OCI-LY7 (cell line): Measurements from ENCODE around the gene CLSTN2. TPM values are rescaled to one million over a fixed set of nuclear protein-coding genes. Genes with fewer than 3 reads are reported as not detected.

Experiments used
- BruUV-seq: library from RNA; stranded (reverse); fragments of 400-500 nt; replicated peaks from 2 replicates; lab custom pipeline; 2021; lab: Mats Ljungman, UMichigan
- CTCF ChIA-PET: fragments of 300-600 bp; sonication (Branson Sonifier 250); formaldehyde crosslinking; loops from one replicate; lab custom pipeline; 2022; ENCODE audit warnings: antibody characterized with exemption; ENCODE audit not compliant: unreplicated experiment; lab: Charles Lee
- POLR2A ChIA-PET: fragments of 300-600 bp; sonication (Branson Sonifier 250); formaldehyde crosslinking; loops from one replicate; lab custom pipeline; 2022; ENCODE audit warnings: antibody characterized with exemption; lab: Charles Lee
- DNase-seq: peaks from one replicate; pipeline ENCODE4 v3.0.0-alpha.2; 2015; ENCODE audit warnings: low spot score
- H2AFZ ChIP-seq: fragments of 200-600 bp; sonication (generic), shearing (Covaris generic); 2 replicates; pipeline ENCODE4 v1.6.1; 2014; ENCODE audit warnings: mild to moderate bottlenecking, antibody characterized with exemption, low read length, moderate library complexity
- H3K27ac ChIP-seq: fragments of 200-600 bp; sonication (generic); 2 replicates; pipeline ENCODE4 v1.5.1; 2014; ENCODE audit warnings: mixed run types, low read depth, mild to moderate bottlenecking, moderate library complexity, low read length, inconsistent platforms; ENCODE audit not compliant: poor library complexity, severe bottlenecking
- H3K36me3 ChIP-seq: fragments of 200-600 bp; sonication (generic); 2 replicates; pipeline ENCODE4 v1.6.1; 2014; ENCODE audit warnings: mild to moderate bottlenecking, antibody characterized with exemption, low read length, moderate library complexity, mixed read lengths; ENCODE audit not compliant: insufficient read depth
- H3K4me1 ChIP-seq: fragments of 200-600 bp; sonication (generic); 2 replicates; pipeline ENCODE4 v1.5.1; 2014; ENCODE audit warnings: mild to moderate bottlenecking, low read length; ENCODE audit not compliant: insufficient read depth, poor library complexity, severe bottlenecking
- H3K4me2 ChIP-seq: fragments of 200-600 bp; sonication (generic); 2 replicates; pipeline ENCODE4 v1.6.1; 2014; ENCODE audit warnings: mild to moderate bottlenecking, low read length
- H3K4me3 ChIP-seq: fragments of 200-600 bp; sonication (generic); 2 replicates; pipeline ENCODE4 v1.5.1; 2014; ENCODE audit warnings: mild to moderate bottlenecking, low read depth, low read length; ENCODE audit not compliant: poor library complexity, severe bottlenecking
- H3K79me2 ChIP-seq: fragments of 200-600 bp; sonication (generic); 2 replicates; pipeline ENCODE4 v1.6.1; 2016; ENCODE audit warnings: low read depth, mild to moderate bottlenecking, low read length, moderate library complexity, mixed read lengths; ENCODE audit not compliant: insufficient read depth
- H3K9me2 ChIP-seq: fragments of 200-600 bp; sonication (generic); 2 replicates; pipeline ENCODE4 v1.6.1; 2016; ENCODE audit warnings: mild to moderate bottlenecking, low read length, mixed read lengths; ENCODE audit not compliant: insufficient read depth
- H3K9me3 ChIP-seq: fragments of 200-600 bp; sonication (generic); 2 replicates; pipeline ENCODE4 v1.6.1; 2014; ENCODE audit warnings: mild to moderate bottlenecking, mixed run types, low read length, mixed read lengths
- H4K20me1 ChIP-seq: fragments of 200-600 bp; sonication (generic); 2 replicates; pipeline ENCODE4 v1.6.1; 2014; ENCODE audit warnings: mild to moderate bottlenecking, antibody characterized with exemption, low read length, moderate library complexity, mixed read lengths; ENCODE audit not compliant: insufficient read depth
- CTCF ChIP-seq: fragments of 200-600 bp; sonication (generic); conservative IDR thresholded peaks from 2 replicates; pipeline ENCODE4 v1.5.1; 2014; ENCODE audit warnings: mild to moderate bottlenecking, antibody characterized with exemption, low read length, moderate library complexity, mixed read lengths
- EZH2phosphoT487 ChIP-seq: fragments of 200-600 bp; sonication (generic); IDR thresholded peaks from 2 replicates; pipeline ENCODE4 v1.6.1; 2018; ENCODE audit warnings: low read depth, borderline replicate concordance, mild to moderate bottlenecking, mixed run types, antibody characterized with exemption, low read length, moderate library complexity, mixed read lengths
- intact Hi-C: fragments of 100-400 bp; cut with micrococcal nuclease; formaldehyde crosslinking; loops from one replicate; pipeline ENCODE4 v1.10.0; 2022; ENCODE audit not compliant: unreplicated experiment
- total RNA-seq, 2 experiments: library from RNA; depleted of rRNA in 1 of 2; stranded (reverse); fragments of >200 nt in 1 of 2; shearing (Covaris generic) in 1 of 2; gene quantifications; 2 replicates each; pipeline ENCODE4 v1.2.3, GENCODE V29; 2014 to 2022

Gene CLSTN2
- total RNA-seq, 2 experiments from 2014 or later = not detected

GRCh38 chr3:139937674-139938279 is 2.8 kb downstream of the CLSTN2 start:
- Histone ChIP-seq H3K79me2 (no peaks in the 10 kb centered on the region), H3K9me3 (no peaks in the 10 kb centered on the region), H3K9me2 (no peaks in the 10 kb centered on the region), H3K27ac (no peak overlapping the region), H2AFZ (no peak overlapping the region), H3K4me3 (no peak overlapping the region), H3K36me3 (no peaks in the 10 kb centered on the region), H4K20me1 (no peaks in the 10 kb centered on the region), H3K4me2 (no peak overlapping the region), H3K4me1 (no peaks in the 10 kb centered on the region)
- ChIA-PET POLR2A (interaction anchor here (0.5 to 1.2 kb wide), 7 partner anchors 11 to 790 kb away, joined by 3 to 6 read pairs (median 3); no protein-coding TSS in a partner anchor), CTCF (no interaction called here)
- TF ChIP-seq CTCF (peak; percentile 80), EZH2phosphoT487 (no peak)
- intact Hi-C loops = loop anchor here (10.0 kb wide), 1 partner anchor 927 kb away; no protein-coding TSS in a partner anchor
- no TSS peak for BruUV-seq
- DNase-seq = peak; percentile 20

GRCh38 chr3:139939681-139940190 is 4.8 kb downstream of the CLSTN2 start:
- intact Hi-C loops = loop anchor here (10.0 kb wide), 1 partner anchor 925 kb away; no protein-coding TSS in a partner anchor
- Histone ChIP-seq H3K27ac (no peak overlapping the region), H3K9me3 (no peaks in the 10 kb centered on the region), H3K79me2 (no peaks in the 10 kb centered on the region), H3K4me1 (no peaks in the 10 kb centered on the region), H3K36me3 (no peaks in the 10 kb centered on the region), H3K9me2 (no peaks in the 10 kb centered on the region), H3K4me2 (no peak overlapping the region), H2AFZ (no peak overlapping the region), H4K20me1 (no peaks in the 10 kb centered on the region), H3K4me3 (no peak overlapping the region)
- no peak for DNase-seq
- POLR2A ChIA-PET = interaction anchor here (0.6 kb wide), 1 partner anchor 266 kb away, joined by 3 read pairs; no protein-coding TSS in a partner anchor
- CTCF ChIA-PET = no interaction called here
- TF ChIP-seq EZH2phosphoT487 (no peak), CTCF (no peak)
- BruUV-seq = no TSS peak

- POLR2A ChIA-PET = interaction anchor here (0.6 kb wide), 1 partner anchor 265 kb away, joined by 3 read pairs; no protein-coding TSS in a partner anchor
- Histone ChIP-seq H3K36me3 (no peaks in the 10 kb centered on the region), H3K79me2 (no peaks in the 10 kb centered on the region), H3K9me3 (no peaks in the 10 kb centered on the region), H3K9me2 (no peaks in the 10 kb centered on the region), H3K4me1 (no peaks in the 10 kb centered on the region), H3K4me2 (no peak overlapping the region), H2AFZ (no peak overlapping the region), H3K4me3 (no peak overlapping the region), H3K27ac (no peak overlapping the region), H4K20me1 (no peaks in the 10 kb centered on the region)
- intact Hi-C loops = no loop called here
- DNase-seq = no peak
- TF ChIP-seq CTCF = no peak
- no peak for TF ChIP-seq EZH2phosphoT487
- BruUV-seq = no TSS peak
- CTCF ChIA-PET = no interaction called here
Measured at GRCh38 chr3:139940622-139941021, 5.6 kb downstream of the CLSTN2 start.
